Esophagus muscularis mucosa (tissue), 4 donors: ENCODE measurements around the gene NTRK3.

ENCODE experiments used
- CTCF ChIP-seq, 3 experiments: fragments of 200-600 bp in 2 of 3; fragments of 450-650 bp in 1 of 3; sonication (generic) in 2 of 3; IDR thresholded peaks; one replicate each; pipeline ENCODE4 v1.5.1; 2017 to 2019; ENCODE audit warnings: antibody characterized with exemption in 3 of 3, mild to moderate bottlenecking in 2 of 3, moderate library complexity in 1 of 3
- EP300 ChIP-seq: sonication (generic); formaldehyde crosslinking; IDR thresholded peaks from one replicate; pipeline ENCODE4 v1.6.1; 2017; ENCODE audit warnings: antibody characterized with exemption
- POLR2A ChIP-seq: fragments of 450-650 bp; IDR thresholded peaks from one replicate; pipeline ENCODE4 v1.6.1; 2017; ENCODE audit warnings: antibody characterized with exemption, moderate library complexity, mild to moderate bottlenecking, low read depth
- POLR2AphosphoS5 ChIP-seq, 2 donors: sonication (generic); formaldehyde crosslinking; IDR thresholded peaks; one replicate each; pipeline ENCODE4 v1.6.1; 2017; ENCODE audit warnings: antibody characterized with exemption in 2 of 2

- TF ChIP-seq CTCF (IDR thresholded peaks at IDR 0.05) (no peak), POLR2AphosphoS5 (IDR thresholded peaks at IDR 0.05) (no peak), POLR2A (no peak), EP300 (no peak)
Measured at GRCh38 chr15:88067331-88067685, 189.2 kb downstream of the NTRK3 start.
